Measurements from ENCODE around the gene KIF20A. TPM values are rescaled to one million over a fixed set of nuclear protein-coding genes. Genes with fewer than 3 reads are reported as not detected.

KIF20A gene
- total RNA-seq = 7.6 TPM

GRCh38 chr5:138178516-138179276 is at the start of gene KIF20A, which contains the start of gene BRD8:
Gene KIF20A (plus strand): TSS chr5:138179112. CDS start chr5:138179681, 569 bp downstream.
Gene BRD8 (minus strand): TSS chr5:138178630. CDS start chr5:138178614, 16 bp downstream.

GRCh38 chr5:138138949-138139780 is 39.7 kb upstream of the KIF20A start, which contains the start of gene NME5:
Gene NME5 (minus strand): TSS chr5:138139428. CDS start chr5:138138780, 648 bp downstream.

GRCh38 chr5:138213161-138214029 is 34.5 kb downstream of the KIF20A start, which contains the start of gene CDC23:
Gene CDC23 (minus strand): TSS chr5:138213323. CDS start chr5:138213312, 11 bp downstream.

Other genes starting within 250 kb of the KIF20A start
- 139 TPM for gene FAM13B, start 146.0 kb upstream of the KIF20A start, total RNA-seq
- 0.23 TPM for gene WNT8A, start 95.1 kb upstream of the KIF20A start, total RNA-seq
- 22.4 TPM for gene NME5, start 39.7 kb upstream of the KIF20A start, total RNA-seq
- 47.3 TPM for gene BRD8, start 482 bp upstream of the KIF20A start, total RNA-seq
- gene CDC23, start 34.2 kb downstream of the KIF20A start, total RNA-seq = 35.5 TPM
- gene GFRA3, start 95.5 kb downstream of the KIF20A start, total RNA-seq = not detected
- 2.1 TPM for gene CDC25C, start 152.7 kb downstream of the KIF20A start, total RNA-seq
- gene FAM53C, start 159.2 kb downstream of the KIF20A start, total RNA-seq = 29.1 TPM
- 84.0 TPM for gene KDM3B, start 173.6 kb downstream of the KIF20A start, total RNA-seq

All from diencephalon (tissue), 1 donor.